Fibroblast of skin of right biceps (primary cell): Measurements from ENCODE around the gene EIF4A2.
"Not testable (repeated sequence)": the region's sequence is repeated elsewhere in the genome, so short reads cannot be mapped to it uniquely, and the experiment has no call there.

Source experiments
- DNase-seq: peaks from one replicate; pipeline ENCODE4 v3.0.0-alpha.2; 2013

The EIF4A2 gene

DNA sequence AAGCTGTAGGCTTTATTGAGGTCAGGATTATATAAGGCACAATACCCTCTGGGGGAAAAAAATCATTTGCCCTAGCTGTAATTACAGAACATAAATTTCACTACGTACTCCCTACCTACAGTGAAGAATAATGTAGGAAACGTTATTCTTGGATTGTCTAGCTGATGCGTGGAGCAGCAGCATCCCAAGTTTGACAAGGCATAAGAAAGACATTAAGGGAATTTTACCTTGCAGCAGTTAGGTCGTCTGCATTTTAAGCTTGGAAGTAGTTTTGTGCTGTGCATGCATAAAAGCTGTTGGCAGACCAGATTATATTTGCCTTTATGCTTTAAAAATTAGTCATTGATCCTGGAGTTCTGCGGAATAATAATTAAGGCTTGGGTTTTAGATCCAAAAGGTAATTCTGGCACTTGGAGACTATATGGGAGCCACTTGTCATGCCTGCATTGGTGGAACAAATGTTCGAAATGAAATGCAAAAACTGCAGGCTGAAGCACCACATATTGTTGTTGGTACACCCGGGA lies 2.2 kb downstream of the EIF4A2 start:
- no peak for DNase-seq

DNA sequence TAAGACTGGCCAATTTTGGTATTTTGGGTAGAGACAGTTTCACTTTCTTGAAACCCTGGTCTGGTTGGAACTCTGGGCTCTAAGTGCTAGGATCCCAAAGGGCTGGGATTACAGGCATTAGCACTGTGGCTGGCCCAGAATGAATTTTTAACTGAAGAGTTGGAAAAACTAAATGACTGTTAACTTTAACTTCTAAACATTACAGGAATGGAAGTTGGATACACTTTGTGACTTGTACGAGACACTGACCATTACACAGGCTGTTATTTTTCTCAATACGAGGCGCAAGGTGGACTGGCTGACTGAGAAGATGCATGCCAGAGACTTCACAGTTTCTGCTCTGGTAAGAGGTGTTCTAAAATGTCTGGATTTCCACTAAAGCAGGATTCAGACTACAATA lies 3.5 kb downstream of the EIF4A2 start:
- no peak for DNase-seq

GRCh38 chr3:186787642-186788481 lies 4.5 kb downstream of the EIF4A2 start:
- DNase-seq: no peak

DNA sequence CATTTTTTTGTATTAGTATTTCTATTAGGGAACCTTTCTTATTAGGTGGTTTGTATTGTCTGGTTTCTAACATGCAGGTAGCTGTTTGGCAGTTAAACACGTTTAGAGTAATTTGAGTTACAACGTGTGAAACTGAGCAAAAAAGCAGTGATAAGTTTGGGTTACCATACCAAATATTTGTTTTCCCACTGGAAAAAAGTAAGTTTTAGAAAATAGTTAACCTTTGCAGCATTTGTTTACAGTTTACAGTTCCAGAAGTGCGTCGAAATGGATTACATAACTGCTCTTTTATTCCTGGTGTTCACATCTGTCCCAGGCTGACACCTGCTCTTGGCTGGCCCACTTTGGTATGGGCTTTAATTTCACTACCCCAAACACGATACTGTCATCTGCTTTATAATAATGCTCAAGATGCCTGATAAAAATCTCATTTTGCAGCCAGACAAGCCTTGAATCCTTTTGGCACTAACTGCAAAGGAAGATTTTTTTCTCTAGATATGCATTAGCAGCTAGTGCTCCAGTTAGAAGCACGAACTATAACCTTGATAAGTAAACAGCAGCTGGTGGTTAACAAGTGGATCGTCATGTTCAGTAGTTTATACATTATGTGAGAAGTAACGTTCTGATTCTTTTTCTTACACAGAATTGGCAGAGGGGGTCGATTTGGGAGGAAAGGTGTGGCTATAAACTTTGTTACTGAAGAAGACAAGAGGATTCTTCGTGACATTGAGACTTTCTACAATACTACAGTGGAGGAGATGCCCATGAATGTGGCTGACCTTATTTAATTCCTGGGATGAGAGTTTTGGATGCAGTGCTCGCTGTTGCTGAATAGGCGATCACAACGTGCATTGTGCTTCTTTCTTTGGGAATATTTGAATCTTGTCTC lies 5.3 kb downstream of the EIF4A2 start:
- no peak for DNase-seq

DNA sequence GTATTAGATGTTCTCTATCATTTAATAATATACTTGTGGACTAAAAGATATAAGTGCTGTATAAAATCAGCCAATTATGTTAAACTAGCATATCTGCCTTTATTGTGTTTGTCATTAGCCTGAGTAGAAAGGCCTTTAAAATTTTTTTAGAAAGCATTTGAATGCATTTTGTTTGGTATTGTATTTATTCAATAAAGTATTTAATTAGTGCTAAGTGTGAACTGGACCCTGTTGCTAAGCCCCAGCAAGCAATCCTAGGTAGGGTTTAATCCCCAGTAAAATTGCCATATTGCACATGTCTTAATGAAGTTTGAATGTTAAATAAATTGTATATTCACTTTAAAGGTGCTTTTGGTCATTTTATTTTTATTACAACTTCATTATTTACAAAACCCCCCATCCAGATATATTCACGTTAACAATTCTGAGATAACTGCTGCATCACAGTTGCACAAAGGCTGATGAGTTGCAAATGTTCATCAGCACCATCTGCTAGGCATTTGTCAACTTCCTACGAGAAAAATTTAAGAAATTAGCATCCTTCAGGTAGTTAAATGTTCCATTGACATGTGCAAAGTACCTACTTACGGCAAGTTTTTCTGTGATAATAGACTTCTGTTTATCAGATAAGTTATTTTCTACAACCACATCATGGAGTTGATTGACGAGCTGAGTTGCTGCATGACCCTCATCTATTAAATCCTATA lies 6.3 kb downstream of the EIF4A2 start:
- no peak for DNase-seq

- peak; percentile 52 for DNase-seq
Measured at GRCh38 chr3:186790261-186790981, 7.0 kb downstream of the EIF4A2 start.

DNA sequence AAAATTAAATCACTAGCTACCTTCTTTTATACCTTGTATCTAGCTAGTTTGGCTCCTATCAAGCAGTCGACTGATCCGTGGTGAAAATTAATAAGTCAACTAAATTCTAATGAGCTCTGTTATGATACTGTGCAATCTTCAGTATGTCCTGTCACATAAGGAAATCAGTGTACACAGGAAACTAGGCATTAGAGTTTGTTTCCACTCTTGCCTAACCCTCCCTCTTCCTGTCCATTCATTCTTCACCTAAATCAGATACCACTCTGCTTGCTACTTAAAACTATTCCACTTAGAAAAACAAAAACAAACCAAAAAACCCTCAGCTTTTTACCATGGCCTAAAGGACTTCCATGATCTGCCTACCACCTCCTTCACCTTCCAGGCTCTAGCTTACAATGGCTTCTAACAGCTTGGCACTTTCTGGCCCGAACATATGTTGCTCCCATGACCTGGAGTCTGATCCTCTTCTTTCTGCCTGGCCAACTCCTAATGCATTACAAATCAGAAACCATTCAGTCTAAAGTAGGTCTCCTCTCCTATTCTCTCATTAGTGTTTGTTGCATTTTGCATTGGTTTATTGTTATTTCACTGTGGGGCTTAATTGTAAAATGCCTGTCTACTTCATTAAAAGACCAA lies 15.0 kb downstream of the EIF4A2 start:
- DNase-seq: no peak

DNA sequence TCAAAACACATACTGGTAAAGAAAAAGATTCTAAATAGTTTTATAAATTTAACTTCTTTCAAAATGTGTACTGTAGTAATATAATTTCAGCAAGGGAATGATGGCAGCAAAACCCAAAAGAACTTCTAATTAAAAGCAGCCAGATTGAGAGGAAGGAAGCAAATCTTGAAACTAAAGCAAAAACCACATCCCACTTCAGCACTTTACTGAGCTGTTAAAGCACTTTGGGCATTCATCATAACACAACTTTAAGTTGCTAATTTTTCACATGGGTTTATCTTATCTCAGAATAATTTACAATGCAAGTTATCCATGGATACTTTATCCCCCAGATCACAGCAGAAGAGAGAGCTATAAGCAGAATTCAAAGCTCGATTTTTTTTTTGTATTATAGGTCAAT lies 16.9 kb downstream of the EIF4A2 start:
- no peak for DNase-seq

DNA sequence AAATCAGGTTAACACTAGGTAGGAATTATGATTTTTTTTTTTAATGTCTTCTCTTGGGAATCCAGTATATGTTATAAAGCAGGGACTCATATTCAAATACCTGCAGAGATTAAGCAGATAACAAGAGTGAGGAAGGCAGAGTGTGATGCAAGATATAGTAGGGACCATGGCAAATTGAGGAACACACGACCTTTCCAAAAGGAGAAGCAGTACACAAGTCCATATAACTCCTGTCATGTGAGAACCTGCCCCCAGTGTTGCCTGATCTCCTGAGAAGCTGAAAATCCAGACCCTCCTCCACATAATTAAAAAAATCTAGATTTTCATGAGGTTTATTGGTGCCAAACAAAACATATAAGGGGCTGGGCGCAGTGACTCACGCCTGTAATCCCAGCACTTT lies 19.3 kb downstream of the EIF4A2 start:
- no peak for DNase-seq

- not testable (repeated sequence) for DNase-seq
Measured at GRCh38 chr3:186803447-186803846, 20.1 kb downstream of the EIF4A2 start.

DNA sequence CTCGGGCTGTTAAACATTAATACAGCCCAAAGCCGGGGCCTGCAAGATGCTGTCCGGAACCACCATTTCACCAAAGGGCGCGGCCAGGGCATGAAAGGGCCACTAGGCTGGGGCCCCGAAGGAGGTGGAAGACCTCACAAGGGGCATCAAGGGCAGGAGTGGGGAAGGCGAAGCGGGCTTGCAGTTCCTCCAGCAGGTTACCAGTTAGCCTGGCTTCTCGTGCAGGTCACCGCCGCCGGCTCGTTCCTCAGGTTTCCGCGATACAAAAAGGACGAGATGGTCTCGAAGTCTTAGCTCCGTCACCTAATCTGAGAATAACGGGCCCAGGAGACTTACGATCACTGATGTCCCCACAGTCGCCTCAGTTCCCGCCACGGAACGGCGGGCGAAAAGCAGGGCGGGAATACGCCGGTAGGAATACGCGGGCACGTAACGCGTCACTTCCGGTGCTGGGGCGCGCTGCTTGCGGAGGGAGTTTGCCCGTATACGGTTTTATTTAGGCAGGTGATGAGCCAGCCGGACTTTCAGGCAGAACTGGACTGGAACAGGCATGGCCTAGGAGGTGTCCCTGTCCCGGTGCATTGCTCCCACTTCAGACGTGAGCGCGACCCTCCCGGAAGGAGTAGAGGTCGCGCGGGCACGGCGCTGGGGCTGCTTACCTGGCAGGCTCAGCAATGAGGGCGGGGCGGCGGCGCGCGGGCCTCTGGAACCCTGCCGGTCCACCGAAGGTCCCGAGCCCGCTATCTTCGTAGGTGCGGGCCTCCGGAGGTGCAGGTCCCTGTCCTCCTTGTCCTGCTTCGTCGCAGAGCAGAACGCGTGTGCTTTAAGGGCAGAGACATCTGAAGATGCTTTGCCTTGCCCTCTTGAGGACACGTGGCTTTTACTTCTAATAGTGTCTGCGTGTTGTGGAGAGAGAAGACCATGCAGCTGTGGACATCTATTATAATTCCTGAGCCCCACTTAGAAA lies 23.0 kb downstream of the EIF4A2 start, which contains the start of gene RFC4:
TSS of gene RFC4 (minus strand) at position 394 of the 967 bp plus-strand sequence. CDS start 1,769 bp downstream, outside the sequence.
- peak; percentile 77 for DNase-seq

GRCh38 chr3:186807231-186807630 lies 23.9 kb downstream of the EIF4A2 start:
- DNase-seq: no peak

DNA sequence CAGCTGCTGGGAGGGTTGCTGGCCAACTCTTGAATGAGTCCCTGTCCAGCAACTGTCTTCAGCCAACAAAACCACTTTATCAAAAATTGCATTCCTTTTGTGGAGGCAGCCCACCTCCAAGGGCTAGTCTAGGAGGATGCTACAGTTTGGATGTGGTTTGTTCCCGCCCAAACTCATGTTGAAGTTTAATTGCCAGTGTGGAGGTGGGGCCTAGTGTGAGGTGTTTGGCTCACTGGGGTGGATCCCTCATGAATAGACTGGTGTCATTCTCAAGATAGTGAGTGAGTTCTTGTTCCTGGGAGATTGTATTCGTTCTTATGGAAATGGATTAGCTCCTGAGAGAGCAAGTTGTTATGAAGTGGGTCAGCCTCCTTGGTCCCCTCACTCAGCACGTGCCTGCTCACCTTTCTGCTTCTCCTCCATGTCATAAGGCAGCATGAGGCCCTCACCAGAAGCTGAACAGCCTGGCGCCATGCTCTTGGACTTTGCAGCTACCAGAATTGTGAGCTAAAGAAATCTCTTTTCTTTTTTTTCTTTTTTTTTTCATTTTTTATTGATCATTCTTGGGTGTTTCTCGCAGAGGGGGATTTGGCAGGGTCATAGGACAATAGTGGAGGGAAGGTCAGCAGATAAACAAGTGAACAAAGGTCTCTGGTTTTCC lies 27.1 kb downstream of the EIF4A2 start:
- DNase-seq: no peak

GRCh38 chr3:186811313-186811712 lies 27.9 kb downstream of the EIF4A2 start:
- DNase-seq: not testable (repeated sequence)

GRCh38 chr3:186814100-186814499 lies 30.7 kb downstream of the EIF4A2 start:
- DNase-seq: no peak

DNA sequence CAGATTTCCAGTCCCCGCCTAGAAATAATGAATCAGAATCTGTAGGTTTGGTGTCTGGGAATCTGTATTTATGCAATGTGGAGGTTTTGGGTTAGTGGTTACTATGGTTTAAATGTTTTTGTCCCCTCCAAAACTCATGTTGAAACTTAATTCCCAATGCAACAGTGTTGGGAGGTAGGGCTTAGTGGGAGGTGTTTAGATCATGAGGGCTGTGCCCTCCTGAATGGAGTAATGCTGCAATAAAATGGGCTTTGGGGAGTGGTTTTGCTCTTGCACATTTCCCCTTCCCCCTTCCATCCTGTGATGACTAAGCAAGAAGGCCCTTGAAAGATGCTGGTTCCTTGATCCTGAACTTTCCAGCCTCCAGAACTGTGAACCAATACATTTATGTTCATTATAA lies 32.1 kb downstream of the EIF4A2 start:
- DNase-seq: peak; percentile 87

GRCh38 chr3:186818516-186818915 lies 35.1 kb downstream of the EIF4A2 start:
- no peak for DNase-seq

DNA sequence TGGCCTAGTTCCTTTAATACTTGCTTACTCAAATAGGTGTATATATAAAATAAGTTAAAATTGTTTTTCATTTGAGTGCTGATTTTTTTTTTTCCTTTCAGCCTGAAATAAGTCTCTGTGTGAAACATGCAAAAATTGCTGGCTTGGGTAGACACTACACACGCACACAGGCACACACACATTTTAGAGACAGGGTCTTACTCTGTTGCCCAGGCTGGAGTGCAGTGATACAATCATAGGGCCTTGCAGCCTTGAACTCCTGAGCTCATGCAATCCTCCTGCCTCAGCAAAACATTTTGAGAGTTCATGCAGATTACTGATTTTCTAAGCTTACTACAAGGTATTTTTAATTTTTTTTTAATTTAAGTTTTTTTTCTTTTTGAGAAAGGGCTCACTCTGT lies 35.6 kb downstream of the EIF4A2 start:
- DNase-seq: no peak

DNA sequence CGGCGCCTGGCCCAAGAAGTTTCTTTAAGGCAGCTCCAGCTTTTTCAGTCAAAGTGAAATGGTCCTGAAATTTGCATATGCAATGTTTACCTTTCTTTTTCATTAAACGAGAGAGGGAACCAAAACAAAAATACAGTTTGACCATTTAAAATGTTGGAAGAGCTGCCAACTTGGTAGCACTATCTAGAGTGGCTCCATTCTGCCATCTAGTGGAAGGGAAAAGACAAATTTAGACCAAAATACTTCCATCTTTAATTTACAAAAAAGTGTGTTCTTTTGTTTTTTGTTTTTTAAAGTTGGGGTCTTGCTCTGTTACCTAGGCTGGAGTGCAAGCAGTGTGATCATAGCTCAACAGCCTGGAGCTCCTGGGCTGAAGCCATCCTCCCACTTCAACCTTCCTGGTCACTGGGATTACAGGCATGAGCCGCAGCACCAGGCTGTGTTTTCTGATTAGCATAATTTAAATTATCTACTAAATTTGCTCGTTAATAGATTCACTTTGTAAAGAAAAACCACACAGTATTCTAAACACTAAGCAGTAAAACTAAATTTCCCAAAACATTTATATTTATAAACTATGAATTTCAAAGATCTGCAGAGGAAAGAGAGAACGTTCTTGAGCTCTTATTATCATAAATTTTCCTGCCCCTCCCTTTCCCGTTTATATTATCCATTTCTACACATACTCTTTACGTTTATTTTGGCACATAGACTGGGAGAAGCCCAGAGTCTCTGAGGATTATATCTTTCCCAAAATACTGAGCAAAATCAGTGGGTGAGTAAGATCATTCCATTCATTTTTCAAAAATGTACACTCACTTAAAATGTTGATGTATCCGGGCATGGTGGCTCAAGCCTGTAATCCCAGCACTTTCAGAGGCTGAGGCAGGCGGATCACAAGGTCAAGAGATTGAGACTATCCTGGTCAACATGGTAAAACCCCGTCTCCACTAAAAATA lies 38.3 kb downstream of the EIF4A2 start:
- peak; percentile 89 for DNase-seq
